Measurements from ENCODE around the gene CHSY3.

Gene CHSY3

DNA sequence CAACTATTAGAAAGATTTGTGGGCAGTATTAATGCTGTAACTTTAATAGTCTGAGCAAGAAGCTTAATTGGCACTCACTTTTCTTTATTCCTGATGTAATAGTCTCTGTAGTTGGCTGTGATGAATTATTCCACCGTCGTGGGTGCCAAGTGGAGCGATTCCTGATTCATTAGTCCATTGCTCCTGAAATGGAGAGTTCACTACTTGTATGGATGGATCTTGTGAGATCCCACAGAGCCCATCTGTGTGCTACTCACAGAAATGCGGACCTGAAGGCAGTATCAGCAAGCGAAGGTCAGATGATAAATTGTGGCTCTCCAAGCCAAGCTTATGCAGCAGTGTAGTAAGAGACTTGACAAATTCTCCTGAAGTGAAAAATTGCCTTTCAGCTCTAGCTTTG lies 212.2 kb downstream of the CHSY3 start:
- TF ChIP-seq, protein P1, sequence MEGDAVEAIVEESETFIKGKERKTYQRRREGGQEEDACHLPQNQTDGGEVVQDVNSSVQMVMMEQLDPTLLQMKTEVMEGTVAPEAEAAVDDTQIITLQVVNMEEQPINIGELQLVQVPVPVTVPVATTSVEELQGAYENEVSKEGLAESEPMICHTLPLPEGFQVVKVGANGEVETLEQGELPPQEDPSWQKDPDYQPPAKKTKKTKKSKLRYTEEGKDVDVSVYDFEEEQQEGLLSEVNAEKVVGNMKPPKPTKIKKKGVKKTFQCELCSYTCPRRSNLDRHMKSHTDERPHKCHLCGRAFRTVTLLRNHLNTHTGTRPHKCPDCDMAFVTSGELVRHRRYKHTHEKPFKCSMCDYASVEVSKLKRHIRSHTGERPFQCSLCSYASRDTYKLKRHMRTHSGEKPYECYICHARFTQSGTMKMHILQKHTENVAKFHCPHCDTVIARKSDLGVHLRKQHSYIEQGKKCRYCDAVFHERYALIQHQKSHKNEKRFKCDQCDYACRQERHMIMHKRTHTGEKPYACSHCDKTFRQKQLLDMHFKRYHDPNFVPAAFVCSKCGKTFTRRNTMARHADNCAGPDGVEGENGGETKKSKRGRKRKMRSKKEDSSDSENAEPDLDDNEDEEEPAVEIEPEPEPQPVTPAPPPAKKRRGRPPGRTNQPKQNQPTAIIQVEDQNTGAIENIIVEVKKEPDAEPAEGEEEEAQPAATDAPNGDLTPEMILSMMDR (IDR thresholded peaks at IDR 0.05; ENCODE audit: low read length), result no peak
- no peak for TF ChIP-seq EZH2 (IDR thresholded peaks at IDR 0.05; ENCODE audit: borderline replicate concordance, low read length)
- Histone ChIP-seq H3K27me3 (ENCODE audit: insufficient read depth, low read length) (no peaks in the 10 kb centered on the region), H3K9ac (ENCODE audit: low read length) (no peak overlapping the region), H3K9me3 (ENCODE audit: low read length) (no peaks in the 10 kb centered on the region), H3K4me1 (ENCODE audit: insufficient read depth, low read length, severe bottlenecking) (peaks cover 12% of the 10 kb centered on the region), H3K36me3 (ENCODE audit: insufficient read depth, low read length) (no peaks in the 10 kb centered on the region), H3K9me2 (ENCODE audit: low read depth, low read length) (no peaks in the 10 kb centered on the region), H3K79me2 (ENCODE audit: insufficient read depth, low read length) (no peaks in the 10 kb centered on the region), H2AFZ (ENCODE audit: low read length) (no peak overlapping the region), H3F3A (ENCODE audit: insufficient read depth, low read length) (no peaks in the 10 kb centered on the region), H3K27ac (ENCODE audit: low read depth, low read length, poor library complexity, severe bottlenecking) (no peak overlapping the region), H3K4me2 (ENCODE audit: low read length) (no peak overlapping the region), H3K4me3 (ENCODE audit: low read depth, low read length, poor library complexity, severe bottlenecking) (no peak overlapping the region), H4K20me1 (ENCODE audit: insufficient read depth, low read length) (no peaks in the 10 kb centered on the region)

DNA sequence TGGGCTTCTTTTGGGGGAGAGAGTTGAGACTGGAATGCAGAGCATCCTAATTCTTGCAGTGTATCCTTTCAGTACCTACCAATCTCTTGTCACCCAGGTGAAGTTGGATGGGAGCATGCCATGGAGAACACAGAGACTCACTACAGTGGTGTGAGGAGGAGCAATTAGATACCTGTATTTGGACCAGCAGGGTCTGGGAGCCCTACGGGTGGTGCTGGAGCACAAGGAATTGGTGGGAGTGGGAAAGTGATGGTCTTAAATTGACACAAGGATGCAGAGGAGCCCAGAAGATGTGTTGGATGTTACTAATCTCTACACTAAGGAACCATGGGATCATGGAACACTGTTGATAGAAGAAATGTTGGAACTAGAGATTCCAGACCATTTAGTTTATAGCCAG lies 212.7 kb downstream of the CHSY3 start:
- Histone ChIP-seq H4K20me1 (ENCODE audit: insufficient read depth, low read length) (no peaks in the 10 kb centered on the region), H3K79me2 (ENCODE audit: insufficient read depth, low read length) (no peaks in the 10 kb centered on the region), H3K4me1 (ENCODE audit: insufficient read depth, low read length, severe bottlenecking) (peaks cover 7% of the 10 kb centered on the region), H3F3A (ENCODE audit: insufficient read depth, low read length) (no peaks in the 10 kb centered on the region), H3K27ac (ENCODE audit: low read depth, low read length, poor library complexity, severe bottlenecking) (no peak overlapping the region), H2AFZ (ENCODE audit: low read length) (no peak overlapping the region), H3K9ac (ENCODE audit: low read length) (no peak overlapping the region), H3K27me3 (ENCODE audit: insufficient read depth, low read length) (no peaks in the 10 kb centered on the region), H3K4me3 (ENCODE audit: low read depth, low read length, poor library complexity, severe bottlenecking) (no peak overlapping the region), H3K9me2 (ENCODE audit: low read depth, low read length) (no peaks in the 10 kb centered on the region), H3K4me2 (ENCODE audit: low read length) (no peak overlapping the region), H3K9me3 (ENCODE audit: low read length) (no peaks in the 10 kb centered on the region), H3K36me3 (ENCODE audit: insufficient read depth, low read length) (no peaks in the 10 kb centered on the region)
- TF ChIP-seq, protein P1 (IDR thresholded peaks at IDR 0.05; ENCODE audit: low read length), result no peak
- TF ChIP-seq EZH2 (IDR thresholded peaks at IDR 0.05; ENCODE audit: borderline replicate concordance, low read length), result no peak

DNA sequence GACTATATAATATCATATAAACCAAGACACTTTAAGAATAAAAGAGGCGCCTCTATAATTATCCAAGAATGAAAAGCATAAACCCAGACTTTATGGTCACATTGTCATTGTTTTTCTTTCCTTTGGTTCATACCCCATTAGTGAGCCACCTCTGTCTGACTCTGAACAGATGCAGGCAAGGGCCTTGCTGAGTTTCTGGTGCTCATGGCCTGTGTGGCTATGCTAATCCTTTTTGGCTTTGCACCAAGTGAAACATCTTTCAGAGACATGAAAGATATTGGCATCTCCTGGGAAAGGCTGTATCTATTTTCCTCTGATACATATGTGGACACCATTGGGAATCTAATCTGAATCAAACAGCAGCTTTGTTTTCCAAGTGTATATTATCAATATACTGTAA lies 222.5 kb downstream of the CHSY3 start:
- Histone ChIP-seq H3K4me1 (ENCODE audit: insufficient read depth, low read length, severe bottlenecking) (no peaks in the 10 kb centered on the region), H3K79me2 (ENCODE audit: insufficient read depth, low read length) (no peaks in the 10 kb centered on the region), H3K27me3 (ENCODE audit: insufficient read depth, low read length) (no peaks in the 10 kb centered on the region), H2AFZ (ENCODE audit: low read length) (no peak overlapping the region), H3F3A (ENCODE audit: insufficient read depth, low read length) (no peaks in the 10 kb centered on the region), H3K27ac (ENCODE audit: low read depth, low read length, poor library complexity, severe bottlenecking) (no peak overlapping the region), H4K20me1 (ENCODE audit: insufficient read depth, low read length) (no peaks in the 10 kb centered on the region), H3K4me3 (ENCODE audit: low read depth, low read length, poor library complexity, severe bottlenecking) (no peak overlapping the region), H3K36me3 (ENCODE audit: insufficient read depth, low read length) (no peaks in the 10 kb centered on the region), H3K9me2 (ENCODE audit: low read depth, low read length) (no peaks in the 10 kb centered on the region), H3K9ac (ENCODE audit: low read length) (no peak overlapping the region), H3K9me3 (ENCODE audit: low read length) (no peaks in the 10 kb centered on the region), H3K4me2 (ENCODE audit: low read length) (no peak overlapping the region)
- TF ChIP-seq EZH2 (IDR thresholded peaks at IDR 0.05; ENCODE audit: borderline replicate concordance, low read length), result no peak
- TF ChIP-seq, protein P1 (IDR thresholded peaks at IDR 0.05; ENCODE audit: low read length), result no peak

All from OCI-LY1 (cell line).